Prostate gland (tissue), 2 donors: ENCODE data around the gene BAMBI.

Source experiments
- CTCF ChIP-seq, 4 experiments: fragments of 200-600 bp in 2 of 4; fragments of 450-650 bp in 2 of 4; sonication (generic) in 2 of 4; IDR thresholded peaks; 1 replicate in 3 of 4; 2 replicates in 1 of 4; pipeline ENCODE4 v1.5.1; 2016 to 2019; ENCODE audit warnings: antibody characterized with exemption in 4 of 4, mild to moderate bottlenecking in 2 of 4, moderate library complexity in 2 of 4
- POLR2A ChIP-seq: fragments of 450-650 bp; IDR thresholded peaks from one replicate; pipeline ENCODE4 v1.6.1; 2016; ENCODE audit warnings: antibody characterized with exemption, mild to moderate bottlenecking
- POLR2AphosphoS5 ChIP-seq: sonication (generic); formaldehyde crosslinking; IDR thresholded peaks from one replicate; pipeline ENCODE4 v1.6.1; 2017; ENCODE audit warnings: antibody characterized with exemption

DNA sequence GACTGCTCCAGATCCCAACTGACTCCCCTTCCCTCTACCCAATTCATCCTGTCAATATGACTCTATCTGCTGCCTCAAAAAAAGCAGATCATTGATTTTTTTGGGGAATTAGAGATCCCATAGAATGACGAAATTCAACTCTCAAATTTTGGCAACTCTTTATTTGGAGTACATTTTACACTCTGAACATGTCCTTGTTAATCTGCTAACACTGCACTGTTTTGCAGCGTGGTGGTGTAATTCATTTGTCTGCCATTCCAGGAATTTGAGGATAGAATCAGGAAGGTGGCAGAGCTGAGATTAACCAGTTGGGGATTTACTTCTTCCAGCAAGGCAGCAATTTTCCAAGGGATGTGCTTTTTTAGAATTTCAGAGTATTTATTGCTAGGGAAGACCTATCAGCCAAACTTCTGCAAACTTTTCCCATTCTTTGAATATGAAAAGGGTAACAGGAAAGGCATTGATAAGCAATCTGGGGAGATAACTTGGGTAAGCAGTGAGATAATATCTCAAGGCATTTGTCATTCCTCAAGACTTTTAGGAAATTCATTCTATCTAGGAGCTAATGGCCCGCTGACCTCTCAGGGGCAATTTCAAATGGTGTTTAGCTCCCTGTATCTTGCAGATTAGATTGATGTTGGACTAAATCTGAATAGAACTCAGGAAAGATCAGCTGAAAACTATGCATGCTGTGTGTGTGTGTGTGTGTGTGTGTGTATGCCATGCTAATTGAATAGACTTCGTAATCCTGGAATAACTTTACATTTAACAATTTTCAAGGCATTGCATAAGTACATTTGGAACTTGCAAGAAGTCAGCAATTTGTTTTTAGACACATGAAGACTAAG is 9.7 kb downstream of the BAMBI start:
- TF ChIP-seq POLR2A: no peak
- TF ChIP-seq CTCF (IDR thresholded peaks at IDR 0.05): no peak
- no peak for TF ChIP-seq POLR2AphosphoS5
